Measurements from ENCODE around the gene ACSF3. TPM values are rescaled to one million over a fixed set of nuclear protein-coding genes. Genes with fewer than 3 reads are reported as not detected.

Gene ACSF3
- total RNA-seq, 1 experiment from 2014 or later, result 30.8 TPM

GRCh38 chr16:89172171-89172527, 78.5 kb downstream of the ACSF3 start:
- ChIA-PET POLR2A (no interaction called here), CTCF (no interaction called here)
- Histone ChIP-seq H3K27ac (ENCODE audit: low read length) (no peak overlapping the region), H3K36me3 (ENCODE audit: control insufficient read depth, insufficient read depth, low read length) (no peaks in the 10 kb centered on the region), H3K9me3 (ENCODE audit: control insufficient read depth, insufficient read depth, low read depth, low read length) (no peaks in the 10 kb centered on the region), H3K4me3 (ENCODE audit: low read depth in 2 of 2, low read length in 2 of 2) (no peak overlapping the region), H3K4me1 (ENCODE audit: control insufficient read depth, insufficient read depth, low read length) (peaks cover 6% of the 10 kb centered on the region; the same call in 1 of the 2 replicates), H3K27me3 (ENCODE audit: control insufficient read depth, insufficient read depth, low read length) (no peaks in the 10 kb centered on the region)
- TF ChIP-seq POLR2AphosphoS5 (IDR thresholded peaks at IDR 0.05; ENCODE audit: low read depth, low read length) (no peak), REST (IDR thresholded peaks at IDR 0.05; ENCODE audit: insufficient read depth in 1 of 2, low read depth in 2 of 2, low read length in 1 of 2) (no peak), CTCF (IDR thresholded peaks at IDR 0.05) (no peak), TCF7L2 (IDR thresholded peaks at IDR 0.05; ENCODE audit: low read depth, low read length) (no peak), SIN3A (IDR thresholded peaks at IDR 0.05; ENCODE audit: borderline replicate concordance, insufficient read depth, low read depth, low read length) (no peak)
- intact Hi-C loops (cut with micrococcal nuclease; ENCODE audit: unreplicated experiment), result no loop called here
- DNase-seq (ENCODE audit: low read depth, low spot score), result no peak
- no peak for ATAC-seq
- in situ Hi-C loops (cut with HindIII; ENCODE audit: low pct_unique_long_range_greater_than_20kb, low sequenced_read_pairs), result no loop called here
- BruUV-seq (replicated peaks), result no TSS peak

GRCh38 chr16:89172528-89173173, 79.0 kb downstream of the ACSF3 start:
- intact Hi-C loops (cut with micrococcal nuclease; ENCODE audit: unreplicated experiment), result no loop called here
- no peak for TF ChIP-seq TCF7L2 (IDR thresholded peaks at IDR 0.05; ENCODE audit: low read depth, low read length)
- TF ChIP-seq SIN3A (IDR thresholded peaks at IDR 0.05; ENCODE audit: borderline replicate concordance, insufficient read depth, low read depth, low read length), result no peak
- no peak for TF ChIP-seq CTCF (IDR thresholded peaks at IDR 0.05)
- TF ChIP-seq POLR2AphosphoS5 (IDR thresholded peaks at IDR 0.05; ENCODE audit: low read depth, low read length), result no peak
- no peak for TF ChIP-seq REST (IDR thresholded peaks at IDR 0.05; ENCODE audit: insufficient read depth in 1 of 2, low read depth in 2 of 2, low read length in 1 of 2)
- ChIA-PET CTCF (no interaction called here), POLR2A (no interaction called here)
- no peaks in the 10 kb centered on the region for H3K27me3 ChIP-seq (ENCODE audit: control insufficient read depth, insufficient read depth, low read length)
- no peaks in the 10 kb centered on the region for H3K9me3 ChIP-seq (ENCODE audit: control insufficient read depth, insufficient read depth, low read depth, low read length)
- no peak overlapping the region for H3K27ac ChIP-seq (ENCODE audit: low read length)
- no TSS peak for BruUV-seq (replicated peaks)
- DNase-seq (ENCODE audit: low read depth, low spot score) (no peak), ATAC-seq (no peak)
- in situ Hi-C loops (cut with HindIII; ENCODE audit: low pct_unique_long_range_greater_than_20kb, low sequenced_read_pairs), result no loop called here
- H3K36me3 ChIP-seq (ENCODE audit: control insufficient read depth, insufficient read depth, low read length), result no peaks in the 10 kb centered on the region
- H3K4me3 ChIP-seq (ENCODE audit: low read depth in 2 of 2, low read length in 2 of 2), result no peak overlapping the region
- H3K4me1 ChIP-seq (ENCODE audit: control insufficient read depth, insufficient read depth, low read length), result peaks cover 6% of the 10 kb centered on the region; the same call in 1 of the 2 replicates

Measured in Panc1 (cell line).